GM18861 (cell line): ENCODE data around the gene CAPN14.

Experiments
- ATAC-seq: cut with Tn5 transposase; IDR thresholded peaks from one replicate; pipeline ENCODE4 v1.9.1; 2021; ENCODE audit not compliant: unreplicated experiment

Gene CAPN14

DNA sequence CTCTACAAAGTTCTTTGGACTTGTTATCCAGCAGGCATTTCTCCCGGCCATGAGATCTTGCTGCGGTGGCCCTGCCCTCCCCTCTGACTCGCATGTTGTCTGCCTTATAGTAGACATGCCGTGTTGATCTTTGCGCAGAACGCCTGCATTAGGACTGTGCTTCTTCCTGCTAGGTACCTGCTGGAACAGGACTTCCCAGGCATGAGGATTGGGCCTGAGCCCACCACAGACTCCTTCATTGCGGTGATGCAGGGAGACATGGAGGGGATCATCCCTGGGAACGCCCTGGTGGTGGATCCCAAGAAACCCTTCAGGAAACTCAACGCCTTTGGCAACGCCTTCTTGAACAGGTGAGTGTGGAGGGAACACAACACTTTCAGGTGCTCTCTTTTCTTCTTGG, 26.8 kb upstream of the CAPN14 start:
- ATAC-seq: no peak

DNA sequence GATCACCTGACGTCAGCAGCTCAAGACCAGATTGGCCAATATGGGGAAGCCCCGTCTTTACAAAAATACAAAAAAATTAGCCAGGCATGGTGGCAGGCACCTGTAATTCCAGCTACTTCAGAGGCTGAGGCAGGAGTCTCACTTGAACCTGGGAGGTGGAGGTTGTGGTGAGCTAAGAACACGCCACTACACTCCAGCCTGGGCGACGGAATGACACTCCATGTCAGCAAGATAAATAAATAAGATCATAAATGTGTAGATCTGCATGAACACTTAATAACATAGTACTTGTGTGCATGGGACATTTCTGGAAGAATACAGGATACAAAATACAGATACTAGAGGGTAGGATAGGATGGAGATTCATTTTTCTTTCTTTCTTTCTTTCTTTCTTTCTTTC, 25.7 kb upstream of the CAPN14 start:
- no peak for ATAC-seq

GRCh38 chr2:31241625-31242270, 24.4 kb upstream of the CAPN14 start:
- no peak for ATAC-seq

DNA sequence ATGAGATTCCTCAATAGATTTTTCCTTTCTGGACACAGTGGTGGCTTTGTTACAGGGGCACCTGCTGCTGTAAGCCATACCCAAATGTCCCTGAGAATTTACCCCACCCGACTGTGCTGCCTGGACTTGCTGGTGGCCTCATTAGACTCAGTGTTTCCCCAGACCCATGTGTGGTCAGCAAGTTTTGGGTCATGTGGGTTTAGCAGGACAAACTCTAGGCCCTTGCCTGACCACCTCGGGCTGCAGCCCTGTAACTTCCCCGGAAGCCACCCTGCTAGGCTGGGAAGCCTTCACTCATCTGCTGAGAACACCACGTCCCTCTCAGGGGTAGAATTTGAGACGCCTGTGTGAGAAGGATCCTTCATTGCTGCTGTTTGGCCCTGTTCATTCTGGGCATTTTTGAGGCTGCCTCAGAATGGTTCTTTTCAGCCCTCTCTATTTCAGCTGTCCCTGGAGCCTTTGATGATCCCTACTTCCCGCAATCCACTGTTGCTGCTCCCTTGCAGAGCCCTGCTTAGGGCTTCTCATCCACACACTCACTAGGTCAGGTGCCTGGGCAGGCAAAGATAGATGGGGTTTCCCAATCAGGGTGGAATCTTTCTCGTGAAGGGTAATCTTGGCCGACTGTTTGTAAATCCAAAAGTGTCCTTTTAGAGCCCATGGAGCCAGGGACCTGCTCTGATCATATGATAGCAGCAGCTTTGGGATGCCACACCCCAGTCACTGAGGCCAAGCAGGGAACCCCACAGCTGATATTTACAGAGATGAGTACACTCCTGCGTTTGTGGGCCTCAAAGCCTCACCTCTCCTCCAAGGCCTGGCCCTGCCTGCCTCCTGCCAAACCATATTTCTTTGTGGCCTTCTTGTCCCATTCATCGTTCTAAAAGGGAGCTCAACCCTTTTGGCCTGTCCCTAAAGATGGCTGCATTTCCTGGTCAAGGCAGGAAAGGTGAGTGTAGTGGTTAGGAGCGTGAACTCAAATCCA, 23.4 kb upstream of the CAPN14 start:
- ATAC-seq: no peak

DNA sequence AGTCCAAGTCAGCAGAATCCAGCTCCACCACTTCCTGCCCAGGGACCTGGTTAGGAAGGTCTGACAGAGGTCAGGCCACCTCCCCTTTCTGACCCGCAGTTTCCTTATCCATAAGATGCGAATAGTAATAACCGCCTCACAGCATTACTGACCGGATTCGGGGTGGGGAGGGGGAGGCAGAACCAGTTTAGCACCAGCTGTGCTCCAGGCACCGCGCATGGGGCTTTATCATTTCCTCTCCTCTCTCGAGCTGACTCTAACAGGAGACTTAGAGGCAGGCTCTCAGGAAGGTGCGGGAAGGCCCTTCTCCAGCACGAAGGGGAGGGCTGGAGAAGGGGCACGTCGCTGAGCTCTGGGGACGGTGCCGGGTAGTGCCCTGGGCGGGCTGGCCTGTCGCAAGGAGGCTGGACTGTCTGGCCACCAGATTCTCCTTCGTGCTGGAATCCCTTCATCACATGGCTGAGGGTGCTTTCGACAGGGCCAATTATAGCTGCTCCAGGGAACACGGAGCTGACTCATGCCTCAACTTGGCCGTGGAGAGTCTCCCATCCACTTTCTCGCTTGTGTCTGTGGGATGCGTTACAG, 22.4 kb upstream of the CAPN14 start:
- no peak for ATAC-seq

DNA sequence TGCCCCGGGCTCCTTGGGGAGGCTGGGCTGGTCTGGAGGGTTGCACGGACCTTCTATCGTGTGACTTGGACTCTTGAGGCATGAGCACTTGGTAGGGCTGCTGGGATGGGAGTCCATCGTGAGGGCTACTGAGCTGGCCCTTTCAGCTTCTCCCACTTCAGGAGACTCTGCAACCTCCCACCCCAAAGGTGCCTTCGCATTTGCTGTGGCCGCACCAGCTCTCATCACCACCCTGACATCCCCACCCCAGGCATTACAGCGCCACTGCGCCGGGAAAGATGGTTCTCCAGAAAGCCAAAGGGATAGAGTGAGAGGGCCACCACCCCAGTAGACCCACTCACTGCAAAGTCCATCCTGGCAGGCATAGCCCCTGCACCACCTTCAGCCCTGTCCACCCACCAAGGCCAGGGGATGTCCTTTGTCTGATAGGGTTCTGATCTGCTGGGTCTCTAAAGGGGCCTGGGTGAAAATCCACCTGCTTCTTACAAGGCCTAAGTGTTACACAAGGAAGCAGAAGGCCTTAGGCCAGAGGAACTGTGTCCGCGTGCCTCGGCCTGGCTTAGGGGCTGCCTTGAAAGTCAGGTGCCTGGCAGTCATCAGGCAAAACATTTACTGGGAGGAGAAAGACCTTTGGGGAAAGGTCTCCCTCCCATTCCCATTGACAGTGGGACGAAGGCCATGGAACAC, 21.7 kb upstream of the CAPN14 start:
- ATAC-seq: no peak

DNA sequence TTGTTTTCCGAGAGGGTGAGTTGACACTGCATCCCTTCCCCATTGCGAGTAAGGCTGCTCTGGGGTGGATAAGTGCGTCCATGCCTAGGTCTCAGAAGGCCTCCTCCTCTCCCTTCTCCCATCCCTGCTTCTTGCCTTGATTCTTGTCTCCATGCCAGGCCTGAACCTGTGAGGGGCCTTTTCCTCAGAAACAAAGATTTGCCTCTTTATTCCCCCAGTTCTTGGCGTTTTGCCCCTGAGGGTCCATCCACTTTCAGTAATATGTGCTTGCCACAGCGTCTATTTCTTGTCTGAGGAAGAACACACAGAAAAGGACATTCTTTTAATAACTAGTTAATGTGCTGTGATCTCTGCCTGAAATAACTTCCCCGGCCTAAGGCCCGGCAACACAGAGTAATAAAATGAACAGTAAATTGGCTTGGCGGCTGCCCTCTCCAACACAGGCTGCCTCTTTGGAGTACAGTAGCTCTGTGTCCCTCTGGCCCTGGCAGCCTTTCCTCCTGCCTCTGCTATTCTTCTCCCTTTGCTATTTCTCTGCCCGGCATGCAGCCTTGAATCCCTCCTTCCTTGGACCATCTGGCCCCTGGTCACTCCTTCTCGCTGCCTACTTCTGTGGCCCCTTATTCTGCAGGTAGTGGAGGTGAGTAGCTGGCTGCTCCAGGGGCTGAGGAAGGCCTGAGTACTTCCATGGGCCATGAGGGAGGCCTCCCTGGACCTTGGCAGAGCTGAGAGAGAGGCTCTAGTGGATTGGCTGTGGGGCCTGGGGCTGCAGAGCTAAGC, 21.0 kb upstream of the CAPN14 start:
- ATAC-seq: no peak

DNA sequence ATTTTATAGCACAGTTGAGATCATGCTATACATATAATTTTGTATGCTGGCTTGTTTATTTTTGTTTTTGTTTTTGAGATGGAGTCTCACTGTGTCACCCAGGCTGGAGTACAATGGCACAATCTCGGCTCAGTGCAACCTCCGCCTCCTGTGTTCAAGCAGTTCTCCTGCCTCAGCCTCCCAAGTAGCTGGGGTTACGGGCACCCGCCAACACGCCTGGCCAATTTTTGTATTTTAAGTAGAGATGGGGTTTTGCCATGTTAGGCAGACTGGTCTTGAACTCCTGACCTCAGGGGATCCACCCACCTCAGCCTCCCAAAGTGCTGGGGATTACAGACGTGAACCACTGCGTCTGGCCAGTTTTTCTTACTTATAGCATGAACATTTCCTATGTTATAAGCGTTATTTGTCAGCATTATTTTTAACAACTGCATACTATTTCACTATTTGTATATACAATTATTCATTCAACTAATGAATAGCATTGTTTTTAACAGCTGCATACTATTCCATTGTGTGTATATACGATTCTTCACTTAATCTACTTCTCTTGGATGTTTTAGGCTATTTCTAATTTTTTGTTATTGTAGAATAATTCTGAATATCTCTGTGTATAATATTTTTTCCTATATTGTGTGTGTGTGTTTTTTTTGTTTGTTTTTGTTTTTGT, 20.2 kb upstream of the CAPN14 start:
- no peak for ATAC-seq

GRCh38 chr2:31236433-31237205, 19.3 kb upstream of the CAPN14 start:
- ATAC-seq: no peak

- no peak for ATAC-seq
Observed at GRCh38 chr2:31235504-31235902, 18.2 kb upstream of the CAPN14 start.

GRCh38 chr2:31234683-31235503, 17.6 kb upstream of the CAPN14 start:
- ATAC-seq: no peak

GRCh38 chr2:31233741-31234682, 16.7 kb upstream of the CAPN14 start, which contains the start of gene EHD3:
TSS of gene EHD3 (plus strand) at chr2:31234152. CDS start at chr2:31234622, 470 bp downstream.
- ATAC-seq: peak; percentile 93

- no peak for ATAC-seq
Observed at GRCh38 chr2:31233231-31233630, 15.9 kb upstream of the CAPN14 start.

DNA sequence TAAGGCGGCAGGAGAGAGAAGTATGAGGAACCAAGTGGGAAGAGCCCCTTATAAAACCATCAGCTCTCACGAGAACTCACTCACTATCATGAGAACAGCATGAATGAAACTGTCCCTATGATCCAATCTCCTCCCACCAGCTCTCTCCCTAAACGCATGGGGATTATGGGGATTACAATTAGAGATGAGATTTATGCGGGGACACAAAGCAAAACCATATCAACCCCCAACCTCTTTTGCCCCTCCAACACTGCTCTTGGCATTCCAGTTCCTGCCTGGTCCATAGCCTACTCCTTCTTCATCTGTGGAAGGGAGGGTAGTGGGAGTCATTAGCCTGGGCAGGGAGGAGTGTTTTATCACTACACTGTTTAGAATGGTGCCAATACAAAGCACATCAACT, 15.3 kb upstream of the CAPN14 start:
- no peak for ATAC-seq

- no peak for ATAC-seq
Observed at GRCh38 chr2:31231571-31232302, 14.4 kb upstream of the CAPN14 start.

GRCh38 chr2:31230751-31231150, 13.4 kb upstream of the CAPN14 start:
- no peak for ATAC-seq

- no peak for ATAC-seq
Observed at GRCh38 chr2:31228717-31229116, 11.4 kb upstream of the CAPN14 start.
